Left kidney (tissue), 2 donors: ENCODE results near the gene TMEM72. TPM values are rescaled to one million over a fixed set of nuclear protein-coding genes. Genes with fewer than 3 reads are reported as not detected.

ENCODE experiments used
- DNase-seq: peaks from one replicate; pipeline ENCODE4 v3.0.0-alpha.2; 2013
- polyA plus RNA-seq: library from polyadenylated mRNA; unstranded; fragments of 120-200 nt; gene quantifications from one replicate; pipeline ENCODE4 v1.2.1, GENCODE V29; 2013; ENCODE audit not compliant: insufficient read length

TMEM72 gene
- polyA plus RNA-seq, 1 donor = 68.0 TPM

DNA sequence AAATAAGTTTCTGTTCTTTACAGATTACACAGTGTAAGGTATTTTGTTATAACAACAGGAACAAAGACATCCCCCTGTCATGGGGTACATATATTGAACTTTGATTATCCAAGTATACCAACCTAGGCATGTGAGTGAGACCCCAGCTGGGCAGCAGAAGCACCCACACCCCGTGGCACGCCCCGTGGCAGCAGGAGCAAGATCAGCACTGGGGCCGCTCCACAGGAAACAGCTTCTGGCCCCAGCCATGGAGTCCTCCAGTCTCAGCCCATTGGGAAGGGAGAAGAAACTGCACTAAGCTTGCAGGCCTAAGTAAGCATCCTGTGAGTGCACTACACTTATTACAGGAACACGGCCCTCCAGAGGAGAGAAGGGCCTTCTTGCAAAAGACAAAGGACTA is 24.2 kb upstream of the TMEM72 start:
- DNase-seq = no peak

- no peak for DNase-seq
Observed at GRCh38 chr10:44888886-44889285, 22.3 kb upstream of the TMEM72 start.

- DNase-seq = no peak
Observed at GRCh38 chr10:44889834-44890233, 21.3 kb upstream of the TMEM72 start.

DNA sequence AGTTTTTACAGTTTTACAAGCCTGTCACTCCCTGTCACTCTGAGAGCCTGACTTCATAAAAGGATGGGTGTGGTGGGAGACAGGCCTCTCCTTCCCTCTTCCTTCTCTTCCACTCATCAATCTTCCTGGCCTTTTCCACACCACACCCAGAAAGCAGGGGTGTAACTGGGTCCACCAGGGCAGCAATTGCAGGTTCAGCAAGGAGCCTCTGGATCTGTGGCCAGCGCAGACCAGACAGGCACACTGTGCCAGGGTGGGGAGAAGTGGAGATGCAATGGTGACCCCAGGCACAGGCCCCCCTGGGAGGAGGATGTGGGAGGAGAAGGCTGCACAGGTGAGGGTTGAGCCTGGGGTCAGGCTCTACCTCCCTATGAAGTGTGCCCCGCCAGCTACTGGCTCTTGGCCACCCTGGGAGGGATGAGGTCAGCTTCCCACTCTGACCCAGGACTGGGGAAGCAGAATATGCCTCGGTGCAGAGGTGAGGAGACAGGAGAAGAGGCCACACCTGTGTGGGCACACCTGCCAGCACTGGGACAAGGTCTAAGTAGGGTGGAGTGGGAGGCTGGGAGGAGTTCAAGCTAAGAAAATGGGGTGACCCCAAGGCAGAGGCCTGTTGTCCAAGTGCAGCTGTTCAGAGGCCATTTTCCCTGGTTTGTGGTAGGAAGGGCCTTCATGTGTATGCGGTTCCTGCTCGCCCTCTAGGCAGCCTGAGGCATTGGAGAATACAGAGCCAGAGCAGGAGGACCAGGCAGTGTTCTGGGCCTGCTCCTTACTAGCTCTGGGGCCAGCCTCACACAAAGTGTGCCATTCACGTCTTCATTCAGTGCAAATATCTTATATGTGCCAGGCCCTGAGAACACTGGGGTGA is 20.2 kb upstream of the TMEM72 start:
- DNase-seq = no peak

DNA sequence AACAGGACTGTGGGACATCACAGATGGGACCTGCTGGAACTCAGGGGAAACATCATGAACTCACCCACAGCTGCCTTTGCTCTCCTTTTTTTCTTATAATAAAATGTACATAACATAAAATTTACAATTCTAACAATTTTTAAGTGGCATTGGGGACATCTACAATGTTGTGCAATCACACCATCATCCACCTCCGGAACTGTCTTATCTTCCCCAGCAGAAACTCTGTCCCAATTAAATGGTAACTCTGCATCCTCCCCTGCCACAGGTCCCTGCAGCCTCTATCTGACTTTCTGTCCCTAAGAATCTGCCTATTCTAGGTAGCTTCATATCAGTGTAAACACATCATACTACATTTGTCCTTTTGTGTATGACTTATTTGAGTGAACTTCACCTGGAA is 19.4 kb upstream of the TMEM72 start:
- no peak for DNase-seq

DNA sequence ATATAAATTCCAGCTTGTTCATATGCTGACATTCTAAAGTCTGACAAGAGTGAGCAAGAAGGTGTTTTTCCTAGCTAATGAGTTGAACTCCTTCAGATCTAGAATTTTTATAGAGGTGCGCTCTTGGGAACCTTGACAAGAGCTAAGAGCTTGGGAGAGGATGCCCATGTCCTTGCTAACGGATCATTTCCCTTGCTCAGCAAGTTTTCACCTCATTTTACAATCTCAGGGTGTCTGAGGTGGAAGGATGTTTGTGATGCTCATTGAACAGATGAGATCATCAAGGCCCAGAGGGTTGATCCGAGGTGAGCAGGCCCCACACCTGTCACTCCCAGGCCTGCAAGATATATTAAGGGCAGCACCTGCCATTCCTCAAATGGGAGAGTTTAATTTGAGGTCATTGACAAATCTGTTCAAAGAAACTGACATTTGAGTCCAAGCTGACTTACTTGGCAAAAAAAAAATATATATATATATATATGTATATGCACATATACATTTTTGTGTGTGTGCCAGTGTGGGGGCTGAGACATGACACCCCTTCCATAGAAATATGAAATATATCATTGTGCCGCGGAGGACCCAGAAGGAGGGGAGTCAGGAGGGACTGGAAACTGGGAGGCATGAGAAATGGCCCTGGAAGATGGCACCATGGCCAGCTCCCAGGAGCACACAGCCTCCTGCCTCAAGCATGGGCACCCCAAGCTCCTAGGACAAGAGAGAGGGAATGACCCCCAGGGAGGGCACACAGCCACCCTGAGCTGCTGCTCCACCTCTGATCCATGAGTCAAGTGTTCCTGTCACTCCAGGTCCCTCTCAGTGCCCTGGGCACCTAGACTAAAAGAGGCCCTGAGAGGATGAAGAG is 17.3 kb upstream of the TMEM72 start:
- DNase-seq = no peak

- DNase-seq = no peak
Observed at GRCh38 chr10:44894691-44895090, 16.4 kb upstream of the TMEM72 start.

DNA sequence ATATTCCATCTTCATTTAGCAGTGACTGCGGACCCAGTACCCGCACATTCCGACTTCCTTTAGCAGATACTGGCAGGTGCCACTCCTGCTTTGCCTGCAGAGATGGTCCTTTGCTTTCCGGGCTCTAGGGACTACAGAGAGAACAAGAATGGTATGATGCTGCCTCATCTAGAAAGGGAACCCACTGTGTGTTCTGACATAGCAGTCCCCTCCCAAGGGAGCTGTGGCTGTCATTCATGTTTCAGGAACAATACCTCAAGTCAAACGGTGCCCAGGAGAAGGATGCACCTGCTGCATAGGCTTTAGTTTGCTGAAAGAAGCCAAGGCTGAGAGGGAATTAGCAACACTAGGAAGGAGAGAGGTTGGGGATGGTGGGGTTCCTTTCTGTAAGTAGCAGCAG is 15.9 kb upstream of the TMEM72 start:
- no peak for DNase-seq

- DNase-seq = no peak
Observed at GRCh38 chr10:44897049-44897448, 14.1 kb upstream of the TMEM72 start.

DNA sequence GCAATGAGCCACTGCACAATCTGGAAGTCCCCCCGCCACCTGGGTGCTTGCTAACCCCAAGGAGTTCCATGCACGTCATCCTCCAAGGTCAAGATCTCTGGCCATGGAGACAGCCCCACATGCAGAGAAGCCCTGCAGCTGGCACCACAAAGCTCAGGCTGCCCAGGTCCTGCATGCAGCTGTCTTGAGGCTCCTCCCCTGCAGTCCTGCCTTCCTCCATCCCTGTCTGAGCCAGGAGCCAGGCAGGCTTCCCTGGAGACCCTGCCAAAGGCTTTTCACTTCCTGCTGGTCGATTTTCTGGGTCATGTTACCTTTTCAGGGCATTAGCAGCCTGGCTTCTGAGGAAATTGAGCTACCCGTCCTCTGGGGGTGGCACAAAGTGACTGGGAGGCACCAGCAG is 12.5 kb upstream of the TMEM72 start:
- DNase-seq = no peak

- DNase-seq = no peak
Observed at GRCh38 chr10:44899450-44900080, 11.6 kb upstream of the TMEM72 start.

- peak; percentile 55 for DNase-seq
Observed at GRCh38 chr10:44902941-44903545, 8.1 kb upstream of the TMEM72 start.

DNA sequence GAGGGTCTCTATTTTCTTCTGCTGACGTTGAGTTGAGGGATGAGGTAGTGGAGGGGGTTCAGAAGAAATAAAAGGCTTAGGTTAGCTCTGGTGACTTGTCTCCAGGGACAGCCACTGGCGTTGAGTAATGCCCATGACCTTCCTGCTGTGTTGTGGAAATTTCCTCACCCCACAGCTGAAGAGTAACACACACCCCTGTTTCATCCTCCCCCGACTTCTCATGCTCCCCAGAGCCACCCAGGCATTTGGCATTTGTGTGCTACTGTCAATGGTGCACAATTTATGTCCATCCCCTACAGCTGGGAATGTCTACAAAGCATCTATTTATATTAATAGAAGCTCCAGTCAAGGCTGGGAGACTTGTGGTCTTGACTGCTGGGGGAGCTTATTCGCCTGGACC is 4.7 kb upstream of the TMEM72 start:
- no peak for DNase-seq

DNA sequence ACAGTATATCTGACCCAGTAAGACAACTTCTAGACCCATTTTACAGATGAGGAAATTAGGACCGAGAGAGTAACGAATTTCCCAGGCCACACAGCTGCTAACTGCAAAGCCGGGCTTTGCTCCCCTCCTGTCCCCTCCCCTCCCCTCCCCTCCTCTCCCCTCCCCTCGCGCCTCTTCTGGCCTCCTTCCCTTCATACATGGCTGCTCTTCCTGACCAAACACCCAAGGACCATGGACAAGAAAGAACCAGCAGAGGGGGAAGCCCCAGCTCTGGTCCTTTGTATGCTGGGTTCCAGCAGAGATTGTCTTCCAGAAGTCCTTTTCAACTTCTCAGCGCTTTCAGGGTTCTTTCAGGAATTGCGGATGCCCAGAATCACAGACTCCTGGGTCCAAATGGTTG is 3.6 kb upstream of the TMEM72 start:
- no peak for DNase-seq

- peak; percentile 91 for DNase-seq
Observed at GRCh38 chr10:44908066-44908749, 2.9 kb upstream of the TMEM72 start.

DNA sequence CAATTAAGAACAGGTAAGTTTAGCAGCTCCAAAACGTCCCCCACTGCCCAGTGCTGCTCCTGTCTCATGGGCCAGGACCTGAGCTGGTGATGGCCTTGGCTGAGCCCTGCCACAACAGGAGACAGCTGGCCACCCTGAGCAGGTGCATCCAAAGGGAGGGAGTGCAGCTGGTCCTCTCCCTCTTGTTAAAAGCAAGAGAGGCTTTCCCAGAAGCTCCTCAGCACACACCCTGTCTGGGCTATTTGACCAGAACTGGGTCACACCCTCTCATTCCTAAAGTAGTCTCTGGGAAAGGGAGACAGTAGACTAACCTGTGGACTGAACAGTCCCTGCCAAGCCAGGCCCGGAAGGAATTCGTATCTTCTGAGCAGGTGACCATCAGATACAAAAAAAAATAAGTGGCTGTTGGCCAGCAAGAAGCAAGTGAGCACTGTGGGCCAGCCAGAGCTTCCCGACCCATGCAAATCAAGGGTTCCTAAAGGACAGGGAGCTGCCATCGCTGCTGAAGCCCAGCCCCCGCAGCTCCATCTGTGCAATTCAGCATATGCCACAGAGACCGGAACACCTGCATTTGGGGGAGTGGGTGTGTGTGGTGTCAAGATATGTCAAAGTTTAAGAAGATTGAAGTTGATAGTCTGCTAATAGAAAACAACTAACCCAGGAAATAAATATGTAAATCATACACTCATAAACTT is 2.1 kb upstream of the TMEM72 start:
- no peak for DNase-seq

DNA sequence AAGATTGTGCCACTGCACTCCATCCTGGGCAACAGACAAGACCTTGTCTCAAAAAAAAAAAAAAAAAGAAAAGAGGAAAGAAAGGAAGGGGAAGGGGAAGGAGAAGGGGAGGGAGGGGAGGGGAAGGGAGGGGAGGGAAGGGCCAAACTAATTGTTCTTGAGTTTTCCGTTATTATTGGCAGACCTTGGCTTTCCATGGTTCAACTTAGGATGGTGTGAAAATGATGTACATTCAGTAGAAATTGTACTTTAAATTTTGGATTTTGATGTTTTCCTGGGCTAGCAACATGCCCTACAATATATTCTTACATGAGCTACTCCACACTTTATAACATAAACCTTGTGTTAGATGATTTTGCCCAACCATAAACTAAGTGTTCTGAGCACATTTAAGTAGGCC is 1.2 kb upstream of the TMEM72 start:
- no peak for DNase-seq

- DNase-seq = no peak
Observed at GRCh38 chr10:44910602-44911001, 535 bp upstream of the TMEM72 start.

DNA sequence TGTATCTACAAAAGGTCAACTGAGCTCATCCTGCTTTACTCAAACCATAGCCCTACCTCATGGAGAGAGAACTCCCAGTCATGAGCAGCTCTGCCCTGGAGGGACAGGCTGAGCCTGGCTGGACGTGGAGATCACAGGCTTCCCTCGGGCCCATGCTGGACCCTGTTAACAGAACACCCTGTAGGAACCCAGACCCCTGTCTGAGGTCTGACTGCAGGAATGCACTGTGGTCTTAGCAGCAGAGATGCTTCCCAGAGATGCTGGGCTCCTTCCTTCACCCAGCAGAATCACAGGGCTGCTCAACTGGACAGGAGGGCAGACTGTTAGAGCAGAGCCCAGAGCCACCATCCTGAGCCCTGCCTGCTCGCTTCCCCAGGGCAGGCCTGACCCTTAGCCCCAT is 814 bp downstream of the TMEM72 start:
- no peak for DNase-seq

GRCh38 chr10:44913350-44914081 is 2.4 kb downstream of the TMEM72 start:
- peak; percentile 62 for DNase-seq
